NCI-H345 treated with DMSO at 0.1 percent for 48 hours (cell line): ENCODE results near the gene ZNF10.

Experiments
- DNase-seq: peaks from one replicate; lab custom pipeline; 2025; ENCODE audit not compliant: unreplicated experiment; lab: John Stamatoyannopoulos, UW

ZNF10 gene

DNA sequence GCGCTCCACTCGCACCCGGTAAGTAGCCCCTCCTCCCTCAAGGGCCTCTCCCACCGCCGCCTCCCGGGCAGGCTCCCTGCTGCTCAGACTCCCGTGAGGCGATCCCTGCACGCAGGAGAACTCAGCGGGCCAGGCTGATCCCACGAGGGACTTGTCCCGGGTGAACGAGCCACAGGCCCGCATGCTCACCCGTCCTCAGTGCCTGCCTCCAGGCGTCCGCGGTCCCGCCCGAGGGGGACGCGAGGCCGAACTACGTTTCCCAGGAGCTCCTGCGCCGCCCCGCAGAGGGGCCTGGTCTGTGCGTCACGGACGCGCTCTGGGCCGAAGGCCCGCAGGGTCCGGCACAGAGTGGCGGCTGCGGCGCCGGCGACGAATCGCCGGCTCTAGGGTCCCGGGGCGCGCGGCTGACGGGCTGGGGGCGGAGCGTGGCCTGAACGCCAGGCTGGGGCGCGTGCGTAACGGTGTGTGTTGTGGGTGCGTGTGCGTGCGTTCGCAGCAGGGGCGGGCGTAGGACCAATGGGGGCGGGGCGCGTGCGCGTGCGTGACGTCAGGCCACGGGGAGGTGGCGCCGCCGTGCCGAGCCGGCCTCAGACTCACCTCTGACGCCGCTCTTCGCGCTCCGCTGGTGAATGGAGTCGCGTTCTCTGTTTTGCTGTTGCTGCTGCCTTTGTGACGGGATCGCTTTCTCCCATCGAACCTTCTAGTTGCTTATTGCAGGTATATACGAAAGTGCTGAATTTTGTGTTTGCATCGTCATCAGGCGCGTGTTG is at the start of gene ZNF10, which contains the start of gene ZNF891:
TSS of gene ZNF10 (plus strand) at position 590 of the 770 bp plus-strand sequence. CDS start 13,866 bp downstream, outside the sequence.
TSS of gene ZNF891 (minus strand) at position 237 of the 770 bp plus-strand sequence. CDS start 8,356 bp downstream, outside the sequence.
- DNase-seq = peak; percentile 81

DNA sequence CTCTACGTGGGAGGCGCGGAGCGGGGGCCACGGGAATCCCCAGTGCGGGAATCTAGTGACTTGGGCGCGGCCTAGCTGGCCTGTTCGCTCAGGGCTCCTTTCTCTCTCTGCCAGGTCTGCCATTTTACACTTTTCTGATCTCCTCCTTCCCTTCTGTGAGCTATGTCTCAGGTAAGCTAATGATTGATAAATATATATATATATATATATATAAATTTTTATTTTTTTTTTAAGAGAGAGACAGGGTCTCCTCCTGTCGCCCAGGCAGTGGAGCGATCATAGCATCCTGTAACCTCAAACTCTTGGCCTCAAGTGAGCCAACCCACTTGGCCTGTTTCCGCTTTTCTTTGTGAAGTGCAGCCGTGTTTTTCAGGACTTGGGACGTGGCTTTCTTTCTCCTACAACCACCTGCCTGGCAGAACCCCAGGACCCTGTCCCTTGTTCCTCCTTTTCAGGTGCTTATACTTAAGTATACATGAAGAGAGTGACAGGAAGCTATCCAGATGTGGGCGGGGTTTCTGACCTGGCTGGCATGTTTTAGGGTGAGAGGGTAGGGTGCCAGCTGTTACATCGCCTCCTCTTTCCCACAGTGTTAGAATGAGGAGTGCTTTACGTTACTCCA is 49.2 kb upstream of the ZNF10 start:
- DNase-seq = no peak

DNA sequence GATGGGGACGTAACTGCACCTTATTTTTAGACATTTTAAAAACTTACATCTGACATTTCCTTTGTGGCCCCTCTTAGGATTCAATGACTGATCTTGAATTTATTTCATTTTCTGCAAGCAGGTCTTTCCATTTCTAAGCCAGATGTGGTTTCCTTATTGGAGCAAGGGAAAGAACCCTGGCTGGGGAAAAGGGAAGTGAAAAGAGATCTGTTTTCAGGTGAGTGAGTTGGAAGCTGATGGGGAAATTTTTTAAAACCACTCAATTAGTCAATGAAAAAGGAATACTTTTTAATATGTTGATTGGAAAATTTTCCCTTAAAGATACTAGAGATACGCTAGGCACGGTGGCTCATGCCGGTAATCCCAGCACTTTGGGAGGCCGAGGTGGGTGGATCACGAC is 47.1 kb upstream of the ZNF10 start:
- no peak for DNase-seq

DNA sequence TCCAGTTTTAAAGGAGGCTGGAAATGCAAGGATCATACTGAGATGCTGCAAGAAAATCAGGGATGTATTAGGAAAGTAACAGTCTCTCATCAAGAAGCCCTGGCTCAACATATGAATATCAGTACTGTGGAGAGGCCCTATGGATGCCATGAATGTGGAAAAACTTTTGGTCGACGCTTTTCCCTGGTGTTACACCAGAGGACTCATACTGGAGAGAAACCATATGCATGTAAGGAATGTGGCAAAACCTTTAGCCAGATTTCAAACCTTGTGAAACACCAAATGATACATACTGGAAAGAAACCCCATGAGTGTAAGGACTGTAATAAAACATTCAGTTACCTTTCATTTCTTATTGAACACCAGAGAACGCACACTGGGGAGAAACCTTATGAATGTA is 24.8 kb upstream of the ZNF10 start:
- DNase-seq = no peak

DNA sequence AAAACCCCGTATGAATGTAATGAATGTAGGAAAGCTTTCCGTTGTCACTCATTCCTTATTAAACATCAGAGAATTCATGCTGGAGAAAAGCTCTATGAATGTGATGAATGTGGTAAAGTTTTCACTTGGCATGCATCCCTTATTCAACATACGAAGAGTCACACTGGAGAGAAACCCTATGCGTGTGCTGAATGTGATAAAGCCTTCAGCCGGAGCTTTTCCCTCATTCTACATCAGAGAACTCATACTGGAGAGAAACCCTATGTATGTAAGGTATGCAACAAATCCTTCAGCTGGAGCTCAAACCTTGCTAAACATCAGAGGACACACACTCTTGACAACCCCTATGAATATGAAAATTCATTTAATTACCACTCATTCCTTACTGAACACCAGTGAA is 24.2 kb upstream of the ZNF10 start:
- no peak for DNase-seq

DNA sequence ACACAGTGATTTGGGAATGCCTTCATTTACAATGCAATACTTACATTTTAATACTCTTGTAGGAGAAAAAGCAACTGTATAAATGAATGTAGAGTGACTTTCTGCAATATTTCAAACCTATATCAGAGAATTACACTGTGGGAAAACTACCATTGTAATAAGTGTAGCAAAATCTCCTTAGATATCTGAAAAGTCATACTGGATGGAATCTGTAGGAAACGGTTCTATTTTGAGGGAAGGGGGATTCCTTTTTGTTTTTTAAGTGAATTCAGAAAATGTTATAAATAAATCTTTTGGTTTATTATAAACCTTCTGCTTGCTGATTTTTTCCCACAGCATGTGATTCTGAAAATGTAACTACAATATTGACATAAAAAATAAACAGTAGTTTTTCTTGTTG is 23.3 kb upstream of the ZNF10 start:
- DNase-seq = no peak

DNA sequence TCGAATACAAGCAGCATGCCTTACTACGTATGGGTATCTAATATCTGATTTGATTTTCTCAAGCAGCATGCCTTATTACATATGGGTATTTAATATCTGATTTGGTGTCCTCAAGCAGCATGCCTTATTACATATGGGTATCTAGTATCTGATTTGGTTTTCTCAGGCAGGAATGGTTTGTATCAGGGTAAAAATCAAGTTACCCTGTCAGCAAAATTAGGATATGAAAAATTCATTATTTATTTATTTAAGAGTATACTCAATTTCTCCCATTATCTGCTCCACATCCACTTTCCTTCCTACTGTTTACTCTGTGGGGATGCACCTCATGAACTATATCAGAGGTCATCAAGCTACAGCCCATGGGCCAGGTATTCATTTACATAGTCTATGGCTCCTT is 22.3 kb upstream of the ZNF10 start:
- no peak for DNase-seq

DNA sequence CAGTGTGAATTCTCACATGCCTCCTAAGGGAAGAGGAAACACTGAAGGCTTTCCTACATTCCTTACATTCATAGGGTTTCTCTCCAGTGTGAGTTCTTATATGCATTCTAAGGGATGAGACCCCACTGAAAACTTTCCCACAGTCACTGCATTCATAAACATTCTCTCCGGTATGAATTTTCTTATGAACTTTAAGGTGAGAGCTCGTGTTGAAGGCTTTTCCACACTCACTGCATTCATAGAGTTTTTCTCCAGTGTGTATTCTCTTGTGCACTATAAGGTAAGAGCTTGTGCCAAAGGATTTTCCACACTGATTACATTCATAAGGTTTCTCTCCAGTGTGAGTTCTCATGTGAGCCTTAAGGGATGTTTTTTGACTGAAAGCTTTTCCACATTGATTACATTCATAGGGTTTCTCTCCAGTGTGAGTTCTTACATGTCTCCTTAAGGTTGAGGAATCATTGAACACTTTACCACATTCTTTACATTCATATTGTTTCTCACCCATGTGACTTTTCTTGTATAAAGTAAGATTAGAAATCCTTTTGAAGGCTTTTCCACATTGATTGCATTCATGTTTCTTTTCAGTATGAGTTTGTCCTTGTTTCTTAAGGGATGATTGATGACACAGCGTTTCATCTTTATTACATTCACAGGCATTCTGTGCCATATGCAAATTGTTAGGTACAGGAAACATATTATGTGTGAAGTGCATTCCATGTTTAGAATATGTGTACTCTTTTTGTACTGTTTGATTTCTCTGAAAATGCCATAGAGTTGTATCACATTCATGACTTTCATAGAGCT is 9.8 kb upstream of the ZNF10 start:
- no peak for DNase-seq

DNA sequence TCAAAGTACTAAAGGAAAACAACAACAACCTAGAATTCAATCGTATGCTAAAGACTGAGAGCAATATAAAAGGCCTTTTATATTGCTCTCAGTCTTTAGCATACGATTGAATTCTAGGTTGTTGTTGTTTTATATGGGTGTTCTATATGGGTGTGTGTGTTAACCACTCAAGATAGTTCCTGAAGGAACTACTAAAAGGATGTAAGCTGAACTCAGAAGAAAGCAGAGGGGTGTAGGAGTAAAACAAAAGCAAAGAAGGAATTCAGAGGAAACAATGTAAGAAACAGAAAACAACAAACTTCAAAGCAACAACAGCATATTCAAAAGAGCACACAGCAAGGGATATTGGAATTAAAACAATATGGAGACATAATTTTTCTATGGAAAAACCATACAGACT is 5.8 kb upstream of the ZNF10 start:
- DNase-seq = no peak

DNA sequence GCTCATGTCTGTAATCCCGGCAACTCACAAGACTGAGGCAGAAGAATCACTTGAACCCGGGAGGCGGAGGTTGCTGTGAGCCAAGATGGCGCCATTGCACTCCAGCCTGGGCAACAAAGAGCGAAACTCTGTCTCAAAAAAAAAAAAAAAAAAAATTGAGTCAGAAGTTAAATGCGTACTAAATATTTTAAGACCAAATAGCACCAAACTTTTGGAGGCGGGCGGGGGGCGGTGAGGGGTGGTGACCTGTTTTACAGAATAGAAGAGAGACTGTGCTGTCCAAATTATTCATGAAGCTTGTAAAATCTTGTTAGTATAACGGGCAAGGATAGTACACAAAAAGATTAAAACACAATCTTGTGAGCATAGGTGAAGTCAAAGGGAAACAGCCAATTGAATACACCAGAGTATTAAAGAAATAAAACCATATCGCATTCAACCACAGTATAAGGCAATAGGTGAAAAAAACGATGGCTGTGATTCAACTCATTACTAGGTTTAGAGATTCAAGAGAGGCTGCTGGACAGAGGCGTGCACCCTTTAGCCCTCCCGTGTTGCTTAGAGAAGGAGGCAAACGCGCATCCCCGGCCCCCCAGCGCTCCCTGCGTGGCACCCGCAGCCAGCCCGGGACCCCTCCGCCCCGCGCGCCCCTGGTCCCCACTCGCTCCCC is 924 bp upstream of the ZNF10 start:
- DNase-seq = peak; percentile 14

DNA sequence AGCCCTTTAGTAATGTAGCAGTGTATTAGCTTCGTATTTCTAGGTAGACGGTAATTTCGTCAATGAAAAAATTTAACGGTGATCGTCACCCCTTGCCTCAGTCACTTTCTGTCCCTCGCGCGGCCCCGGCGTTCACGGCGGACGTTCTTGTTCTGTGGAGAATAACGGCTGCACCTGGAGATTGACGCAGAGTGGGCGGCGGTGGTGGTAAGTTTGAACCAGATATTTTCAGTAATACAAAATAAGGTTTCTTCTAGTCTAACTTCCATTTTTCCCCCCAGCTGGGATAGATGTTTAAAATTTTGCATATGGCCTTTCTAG is 341 bp downstream of the ZNF10 start:
- DNase-seq = no peak

DNA sequence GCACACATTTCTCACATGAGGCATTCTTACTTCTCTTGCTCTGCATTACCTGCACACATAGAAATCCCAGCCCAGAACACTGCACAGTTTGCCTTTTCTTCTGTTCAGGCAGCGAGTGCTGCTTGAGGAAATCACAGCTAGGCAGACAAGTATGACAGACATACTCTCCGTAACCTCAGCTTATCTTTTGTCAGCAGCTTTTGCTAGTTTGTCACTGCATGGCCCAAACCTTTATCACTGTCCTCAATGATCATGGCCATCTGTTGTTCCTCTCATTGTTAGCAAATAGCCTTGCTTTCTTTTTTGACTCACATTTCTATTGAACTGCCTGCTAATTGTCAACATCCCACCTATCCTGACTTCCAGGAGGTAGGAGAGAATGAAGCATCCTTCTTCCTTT is 5.3 kb downstream of the ZNF10 start:
- DNase-seq = no peak

DNA sequence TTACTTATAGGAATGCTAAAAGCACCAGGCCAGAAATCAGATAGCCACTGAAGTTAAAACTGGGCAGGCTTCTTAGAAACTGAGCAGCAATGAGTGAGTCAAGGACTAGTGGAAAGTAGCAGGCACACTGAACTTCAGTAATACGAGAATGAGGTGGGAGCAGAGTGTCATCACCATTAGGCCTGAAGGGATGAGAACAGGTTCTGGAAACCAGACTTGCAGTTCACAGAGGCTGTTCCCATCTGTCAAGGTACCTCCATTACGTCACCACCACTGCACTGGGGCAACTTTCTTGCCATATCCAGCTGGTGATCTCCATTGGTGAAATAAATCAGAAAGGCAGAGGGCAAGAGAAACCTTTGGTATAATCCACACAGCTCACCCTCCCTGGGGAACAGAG is 15.6 kb downstream of the ZNF10 start:
- DNase-seq = no peak

DNA sequence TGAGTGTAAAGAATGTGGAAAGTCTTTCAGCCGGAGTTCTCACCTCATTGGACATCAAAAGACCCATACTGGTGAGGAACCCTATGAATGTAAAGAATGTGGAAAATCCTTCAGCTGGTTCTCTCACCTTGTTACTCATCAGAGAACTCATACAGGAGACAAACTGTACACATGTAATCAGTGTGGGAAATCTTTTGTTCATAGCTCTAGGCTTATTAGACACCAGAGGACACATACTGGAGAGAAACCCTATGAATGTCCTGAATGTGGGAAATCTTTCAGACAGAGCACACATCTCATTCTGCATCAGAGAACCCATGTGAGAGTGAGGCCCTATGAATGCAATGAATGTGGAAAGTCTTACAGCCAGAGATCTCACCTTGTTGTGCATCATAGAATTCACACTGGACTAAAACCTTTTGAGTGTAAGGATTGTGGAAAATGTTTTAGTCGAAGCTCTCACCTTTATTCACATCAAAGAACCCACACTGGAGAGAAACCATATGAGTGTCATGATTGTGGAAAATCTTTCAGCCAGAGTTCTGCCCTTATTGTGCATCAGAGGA is 25.8 kb downstream of the ZNF10 start:
- DNase-seq = no peak

DNA sequence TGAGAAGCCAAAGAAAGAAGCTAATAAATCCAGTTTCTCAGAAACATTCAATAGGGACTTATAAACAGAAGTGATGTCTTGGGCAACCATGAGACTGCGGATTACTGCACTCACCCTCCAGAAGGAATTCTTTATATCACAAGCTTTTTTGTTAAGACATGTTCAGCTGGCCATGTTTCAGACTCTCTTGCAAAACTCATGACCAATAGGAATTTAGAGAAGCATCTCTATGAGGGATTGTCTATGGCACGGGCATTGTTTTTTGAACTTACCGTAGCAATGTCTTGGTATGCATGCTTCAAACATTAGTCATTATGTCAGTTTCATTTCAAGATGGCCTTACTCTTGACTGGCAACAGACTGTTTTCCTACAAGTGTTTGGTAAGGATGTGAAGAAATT is 35.3 kb downstream of the ZNF10 start:
- no peak for DNase-seq

DNA sequence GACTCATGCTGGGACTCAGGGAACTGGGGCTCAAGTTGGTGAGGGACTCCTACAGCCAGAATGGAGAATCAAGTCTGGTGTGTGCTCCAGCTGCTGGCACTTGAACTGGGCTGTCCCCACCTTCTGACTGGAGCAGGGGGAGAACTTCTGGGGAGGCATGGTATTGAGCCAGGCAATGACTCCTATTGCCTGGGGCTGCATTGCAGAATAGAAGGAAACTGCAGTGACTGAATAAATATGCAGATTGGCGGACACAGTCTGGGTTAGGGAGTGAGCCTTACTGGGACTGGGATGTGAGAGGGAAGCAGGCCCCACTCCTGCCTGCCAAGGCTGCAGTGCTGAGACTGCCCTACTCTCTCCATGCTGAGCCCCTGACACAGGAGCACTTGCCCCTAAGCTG is 42.1 kb downstream of the ZNF10 start:
- DNase-seq = no peak

DNA sequence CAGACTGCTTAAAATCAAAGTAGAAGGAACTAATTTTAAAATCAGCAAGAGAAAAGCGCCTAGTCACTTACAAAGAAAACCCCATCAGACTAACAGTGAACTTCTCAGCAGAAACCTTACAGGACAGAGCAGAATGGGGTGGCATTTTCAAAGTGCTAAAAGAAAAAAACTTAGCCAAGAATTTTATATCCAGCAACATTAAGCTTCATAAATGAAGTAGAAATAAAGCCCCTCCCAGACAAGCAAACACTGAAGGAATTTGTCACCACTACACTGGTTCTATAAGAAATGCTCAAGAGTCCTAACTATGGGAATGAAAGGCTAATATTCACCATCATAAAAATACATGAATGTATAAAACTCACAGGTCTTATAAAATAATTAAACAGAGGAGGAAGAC is 44.5 kb downstream of the ZNF10 start:
- no peak for DNase-seq

DNA sequence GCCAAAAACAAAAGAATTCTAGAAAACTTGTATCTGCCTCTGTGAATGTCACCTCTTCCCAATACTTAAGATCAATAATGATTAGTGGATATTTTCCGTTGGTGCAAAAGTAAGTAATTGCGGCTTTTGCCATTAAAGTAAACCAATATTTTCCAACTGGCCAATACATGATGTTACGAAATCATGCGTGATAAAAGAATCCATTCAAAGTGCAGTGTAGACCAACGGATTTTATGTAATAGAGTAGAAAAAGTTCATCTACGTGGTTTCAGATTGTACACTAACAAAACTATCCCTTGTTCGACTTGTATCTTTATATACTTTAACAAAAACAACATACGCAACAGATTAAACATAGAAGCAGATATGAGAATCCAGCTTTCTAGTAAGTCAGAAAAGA is 50.2 kb downstream of the ZNF10 start:
- no peak for DNase-seq

DNA sequence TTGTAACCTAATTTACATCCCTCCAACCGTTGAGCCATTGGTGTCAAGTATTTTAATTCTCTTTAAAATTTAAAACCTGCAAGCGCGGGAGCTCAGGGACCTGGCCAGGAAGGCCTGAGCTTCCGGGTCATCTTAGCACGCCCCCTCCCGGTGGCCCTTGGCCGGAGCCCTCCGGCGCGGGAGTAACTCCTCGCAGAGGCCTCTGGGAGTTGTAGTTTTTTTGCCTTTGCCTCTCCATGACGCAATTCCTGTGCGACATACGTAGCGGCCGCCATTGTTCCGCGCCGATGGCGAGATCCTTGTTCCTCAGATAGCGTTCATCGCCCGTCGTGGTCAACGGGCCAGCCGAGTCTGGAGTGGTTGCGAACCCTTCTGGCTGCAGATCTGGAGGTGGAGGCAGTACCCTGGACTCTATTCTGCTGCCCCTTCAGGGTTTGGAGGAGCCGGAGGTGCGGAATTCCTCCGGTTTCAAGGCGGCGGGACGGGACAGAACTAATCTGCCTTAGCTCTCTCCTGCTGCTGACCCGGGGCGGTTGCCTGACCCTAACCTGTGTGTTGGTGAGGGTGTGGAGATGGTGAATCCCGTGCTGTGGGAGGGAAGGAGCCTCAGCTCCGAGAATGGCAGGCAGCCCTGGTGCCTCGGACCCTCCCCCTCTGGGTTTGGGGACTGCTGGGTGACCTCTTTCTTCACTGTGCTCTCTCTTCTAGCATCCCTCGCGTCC is 51.0 kb downstream of the ZNF10 start, which contains the start of gene ZNF268:
TSS of gene ZNF268 (plus strand) at position 258 of the 722 bp plus-strand sequence. CDS start 503 bp downstream, outside the sequence.
- DNase-seq = peak; percentile 81

DNA sequence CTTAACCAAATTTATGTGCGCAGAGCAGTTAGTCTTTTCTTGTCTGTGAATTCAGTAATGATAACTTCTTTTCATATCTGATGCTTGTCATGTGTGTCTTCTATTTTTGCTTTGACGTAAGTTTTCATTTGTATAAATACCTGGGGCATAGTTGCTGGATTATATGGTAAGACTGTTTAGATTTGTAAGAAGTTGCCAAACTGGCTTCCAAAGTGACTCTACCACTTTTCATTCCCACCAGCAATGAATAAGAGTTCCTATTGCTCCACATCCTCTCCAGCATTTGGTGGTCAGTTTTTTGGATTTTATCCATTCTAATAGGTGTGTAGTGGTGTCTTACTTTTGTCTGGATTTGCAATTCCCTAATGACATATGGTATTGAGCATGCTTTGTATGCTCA is 59.7 kb downstream of the ZNF10 start:
- DNase-seq = no peak
